Suprapubic skin (tissue), 4 donors: Measurements from ENCODE around the gene NID2.
A peak's percentile ranks its signal among the peaks of the same experiment; 100 is the strongest.

ENCODE experiments used
- CTCF ChIP-seq, 2 donors: fragments of 200-600 bp in 1 of 2; fragments of 450-650 bp in 1 of 2; sonication (generic) in 1 of 2; IDR thresholded peaks; one replicate each; pipeline ENCODE4 v1.5.1; 2016 to 2019; ENCODE audit warnings: antibody characterized with exemption in 2 of 2, mild to moderate bottlenecking in 1 of 2, moderate library complexity in 1 of 2
- EP300 ChIP-seq: sonication (generic); formaldehyde crosslinking; IDR thresholded peaks from one replicate; pipeline ENCODE4 v1.6.1; 2017; ENCODE audit warnings: antibody characterized with exemption
- POLR2A ChIP-seq, 2 donors: fragments of 450-650 bp; IDR thresholded peaks; one replicate each; pipeline ENCODE4 v1.6.1; 2017; ENCODE audit warnings: antibody characterized with exemption in 2 of 2, mild to moderate bottlenecking in 2 of 2, moderate library complexity in 2 of 2
- POLR2AphosphoS5 ChIP-seq, 3 donors: sonication (generic); formaldehyde crosslinking; IDR thresholded peaks; one replicate each; pipeline ENCODE4 v1.6.1; 2017; ENCODE audit warnings: antibody characterized with exemption in 3 of 3

- TF ChIP-seq CTCF (IDR thresholded peaks at IDR 0.05) = no peak
- TF ChIP-seq EP300 = no peak
- TF ChIP-seq POLR2A (IDR thresholded peaks at IDR 0.05) = peak in 1 of 2 donors; percentile 9
- TF ChIP-seq POLR2AphosphoS5 (IDR thresholded peaks at IDR 0.05) = no peak
Observed at GRCh38 chr14:52068615-52069306, at the start of gene NID2.
